ENCODE data around the gene CCDC85C. TPM values are rescaled to one million over a fixed set of nuclear protein-coding genes. Genes with fewer than 3 reads are reported as not detected.
A peak's percentile ranks its signal among the peaks of the same experiment; 100 is the strongest.

Gene CCDC85C
- total RNA-seq, 1 experiment from 2014 or later, result 33.2 TPM

DNA sequence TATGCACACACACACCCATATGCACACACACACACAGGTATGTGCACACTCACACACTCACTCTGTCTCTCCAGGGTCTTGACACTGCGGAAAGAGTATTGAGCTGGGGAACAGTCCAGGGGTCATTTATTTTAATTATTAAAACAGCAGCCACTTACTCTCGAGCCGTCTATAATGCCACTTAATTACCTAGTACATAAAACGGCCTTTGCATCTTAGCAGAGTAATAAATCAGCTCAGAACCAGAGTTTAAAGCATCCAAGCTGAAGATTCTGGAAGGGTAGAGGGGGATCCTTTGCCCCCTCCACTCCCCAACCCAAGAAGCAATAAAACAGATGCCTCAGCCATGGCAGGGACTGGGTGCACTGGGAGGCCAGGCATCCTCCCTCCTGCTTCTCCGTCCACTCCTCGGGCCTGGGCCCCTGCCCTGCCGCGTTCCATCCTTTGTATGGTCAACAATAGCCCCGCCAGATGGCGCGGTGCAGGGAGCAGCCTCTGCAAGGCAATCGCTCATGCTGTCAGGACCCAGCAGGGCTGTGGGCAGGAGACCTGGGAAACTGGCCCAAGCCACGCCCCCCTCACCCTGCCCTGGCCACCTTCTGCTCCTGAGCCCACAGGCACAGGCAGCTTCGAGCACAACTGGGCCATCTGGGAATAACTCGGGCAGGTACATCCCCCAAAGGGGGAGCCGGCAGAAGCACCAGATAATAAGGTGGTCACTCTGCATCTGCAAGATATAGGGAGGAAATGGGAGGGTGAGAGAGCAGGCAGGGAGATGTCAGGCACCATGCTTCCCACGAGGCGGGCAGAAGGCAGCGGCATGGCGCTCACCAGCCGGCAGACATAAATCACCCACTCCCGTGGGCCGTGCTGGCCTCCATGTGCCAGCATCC is 40.9 kb downstream of the CCDC85C start:
- no peaks in the 10 kb centered on the region for H4K20me1 ChIP-seq (ENCODE audit: control insufficient read depth, insufficient read depth, insufficient read length)
- TF ChIP-seq, protein P1, sequence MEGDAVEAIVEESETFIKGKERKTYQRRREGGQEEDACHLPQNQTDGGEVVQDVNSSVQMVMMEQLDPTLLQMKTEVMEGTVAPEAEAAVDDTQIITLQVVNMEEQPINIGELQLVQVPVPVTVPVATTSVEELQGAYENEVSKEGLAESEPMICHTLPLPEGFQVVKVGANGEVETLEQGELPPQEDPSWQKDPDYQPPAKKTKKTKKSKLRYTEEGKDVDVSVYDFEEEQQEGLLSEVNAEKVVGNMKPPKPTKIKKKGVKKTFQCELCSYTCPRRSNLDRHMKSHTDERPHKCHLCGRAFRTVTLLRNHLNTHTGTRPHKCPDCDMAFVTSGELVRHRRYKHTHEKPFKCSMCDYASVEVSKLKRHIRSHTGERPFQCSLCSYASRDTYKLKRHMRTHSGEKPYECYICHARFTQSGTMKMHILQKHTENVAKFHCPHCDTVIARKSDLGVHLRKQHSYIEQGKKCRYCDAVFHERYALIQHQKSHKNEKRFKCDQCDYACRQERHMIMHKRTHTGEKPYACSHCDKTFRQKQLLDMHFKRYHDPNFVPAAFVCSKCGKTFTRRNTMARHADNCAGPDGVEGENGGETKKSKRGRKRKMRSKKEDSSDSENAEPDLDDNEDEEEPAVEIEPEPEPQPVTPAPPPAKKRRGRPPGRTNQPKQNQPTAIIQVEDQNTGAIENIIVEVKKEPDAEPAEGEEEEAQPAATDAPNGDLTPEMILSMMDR (conservative IDR thresholded peaks at IDR 0.05), result peak; percentile 68
- H3K9me3 ChIP-seq (ENCODE audit: control insufficient read depth, low read depth, low read length), result no peaks in the 10 kb centered on the region
- peaks cover 2% of the 10 kb centered on the region; the same call in 1 of the 2 replicates for H3K79me2 ChIP-seq (ENCODE audit: insufficient read depth, low read length)
- H4K8ac ChIP-seq (replicated peaks; ENCODE audit: insufficient read length, low read depth, low read length), result no peak overlapping the region
- Mint-ChIP-seq H3K27me3 (ENCODE audit: low read depth) (no peaks in the 10 kb centered on the region), H3K4me3 (peak overlapping the region in 1 of 2 experiments; percentile 41; a peak in 1 of 5 replicates), H3K9me3 (peaks cover 0 to 6% of the 10 kb centered on the region in 2 experiments; a peak in 4 of 5 replicates), H3K27ac (peak overlapping the region; percentile 18 to 93 (median 79); a peak in 5 of 7 replicates), H3K36me3 (ENCODE audit: insufficient read depth in 1 of 3, low read depth in 3 of 3) (peaks cover 5 to 13% (median 8%) of the 10 kb centered on the region in 3 experiments; a peak in 6 of 7 replicates), H3K4me1 (peaks cover 56 to 76% of the 10 kb centered on the region in 2 experiments)
- no peak overlapping the region for H2BK15ac ChIP-seq (ENCODE audit: low read depth, low read length)
- H2AK5ac ChIP-seq (ENCODE audit: insufficient read length, low read length), result no peak overlapping the region
- no peak overlapping the region for H3K14ac ChIP-seq (ENCODE audit: insufficient read depth, low read length)
- H3K23ac ChIP-seq (ENCODE audit: insufficient read length, low read depth, low read length), result no peak overlapping the region
- H3K79me1 ChIP-seq (ENCODE audit: insufficient read depth, low read depth, low read length, poor library complexity, severe bottlenecking), result no peaks in the 10 kb centered on the region
- WGBS (ENCODE audit: extremely low coverage, insufficient read length, low lambda C conversion rate), result no CpG with 5 or more reads among the region's 23 CpGs
- no peak overlapping the region for H3K9ac ChIP-seq (ENCODE audit: extremely low read depth, insufficient read length, low read length)
- H3K56ac ChIP-seq (ENCODE audit: insufficient read length, low read depth, low read length), result no peak overlapping the region
- peaks cover 13% of the 10 kb centered on the region for H3K4me1 ChIP-seq (ENCODE audit: insufficient read depth, low read length)
- no peak overlapping the region for H2BK12ac ChIP-seq (ENCODE audit: insufficient read length, low read depth, low read length)
- no peak overlapping the region for H3K4ac ChIP-seq (ENCODE audit: low read depth, low read length)
- no peaks in the 10 kb centered on the region for H3K27me3 ChIP-seq (ENCODE audit: insufficient read depth, low read length)
- no peak overlapping the region for H3K4me2 ChIP-seq (ENCODE audit: insufficient read depth, insufficient read length, low read length)
- peak overlapping the region; percentile 49 for H3K18ac ChIP-seq (ENCODE audit: insufficient read length, low read depth, low read length)
- H2BK120ac ChIP-seq (ENCODE audit: low read depth, low read length, poor library complexity, severe bottlenecking), result no peak overlapping the region
- no peak overlapping the region for H3K27ac ChIP-seq (ENCODE audit: insufficient read length, low read depth, low read length)
- no peak overlapping the region for H4K5ac ChIP-seq (ENCODE audit: insufficient read length, low read depth, low read length)
- H2BK5ac ChIP-seq (ENCODE audit: insufficient read length, low read length), result no peak overlapping the region
- H2AFZ ChIP-seq (ENCODE audit: low read length), result no peak overlapping the region
- no peak overlapping the region for H3T11ph ChIP-seq (ENCODE audit: low read length)
- peak; percentile 96 for DNase-seq
- no peaks in the 10 kb centered on the region for H3K23me2 ChIP-seq (ENCODE audit: insufficient read length, low read depth, low read length, poor library complexity, severe bottlenecking)
- no peak overlapping the region for H2BK20ac ChIP-seq (ENCODE audit: low read depth, low read length, poor library complexity, severe bottlenecking)
- no peak overlapping the region for H4K91ac ChIP-seq (ENCODE audit: insufficient read length, low read depth, low read length)
